Large intestine (tissue), 3 donors: ENCODE measurements around the gene POU6F2. TPM values are rescaled to one million over a fixed set of nuclear protein-coding genes. Genes with fewer than 3 reads are reported as not detected.

ENCODE experiments used
- DNase-seq, 2 donors: peaks; one replicate each; pipeline versions ENCODE4 v3.0.0 to v3.0.0-alpha.2; 2013
- H3K27ac ChIP-seq: one replicate; pipeline ENCODE4 v1.5.1; 2013; ENCODE audit warnings: low read length
- H3K27me3 ChIP-seq: 2 replicates; pipeline ENCODE4 v1.6.1; 2013; ENCODE audit warnings: low read length; ENCODE audit not compliant: control insufficient read depth, insufficient read depth
- H3K36me3 ChIP-seq: 2 replicates; pipeline ENCODE4 v1.6.1; 2013; ENCODE audit warnings: low read length; ENCODE audit not compliant: control insufficient read depth, insufficient read depth
- H3K4me1 ChIP-seq: one replicate; pipeline ENCODE4 v1.6.1; 2013; ENCODE audit warnings: low read length; ENCODE audit not compliant: control insufficient read depth, insufficient read depth
- H3K4me3 ChIP-seq: one replicate; pipeline ENCODE4 v1.5.1; 2013; ENCODE audit warnings: low read length
- H3K9me3 ChIP-seq: one replicate; pipeline ENCODE4 v1.6.1; 2013; ENCODE audit warnings: mild to moderate bottlenecking, low read depth, low read length, moderate library complexity; ENCODE audit not compliant: control insufficient read depth
- WGBS: methylation state at CpG from one replicate; pipeline ENCODE4 v1.1.5; 2013; ENCODE audit warnings: low lambda C conversion rate; ENCODE audit not compliant: insufficient coverage; 5-methylcytosine and 5-hydroxymethylcytosine counted together
- polyA plus RNA-seq: library from polyadenylated mRNA; unstranded; fragments of 120-200 nt; gene quantifications from one replicate; pipeline ENCODE4 v1.2.1, GENCODE V29; 2013

POU6F2 gene
- polyA plus RNA-seq, 1 donor = 0.19 TPM

DNA sequence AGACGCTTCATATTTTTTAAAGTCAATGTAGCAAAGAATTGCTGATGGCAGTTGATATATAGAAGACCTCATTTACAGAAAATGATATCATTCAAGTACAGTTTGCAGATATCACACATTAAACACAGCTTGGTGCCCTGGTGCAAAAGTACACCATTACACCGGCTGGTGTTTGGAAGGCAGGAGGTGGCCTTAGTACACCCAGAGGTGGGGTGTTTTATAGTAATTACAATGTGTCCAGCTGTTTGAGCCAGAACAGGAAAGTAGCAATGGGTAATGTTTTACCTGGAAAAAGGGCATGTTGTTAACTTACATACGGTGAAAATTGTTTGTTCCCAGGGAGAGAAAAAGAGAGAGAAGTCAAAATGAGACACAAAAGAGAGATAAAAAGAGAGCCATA is 485.5 kb downstream of the POU6F2 start:
- no peak for DNase-seq
- H3K9me3 ChIP-seq = no peaks in the 10 kb centered on the region
- WGBS = 70% methylated on average over 2 of the region's 3 CpGs

DNA sequence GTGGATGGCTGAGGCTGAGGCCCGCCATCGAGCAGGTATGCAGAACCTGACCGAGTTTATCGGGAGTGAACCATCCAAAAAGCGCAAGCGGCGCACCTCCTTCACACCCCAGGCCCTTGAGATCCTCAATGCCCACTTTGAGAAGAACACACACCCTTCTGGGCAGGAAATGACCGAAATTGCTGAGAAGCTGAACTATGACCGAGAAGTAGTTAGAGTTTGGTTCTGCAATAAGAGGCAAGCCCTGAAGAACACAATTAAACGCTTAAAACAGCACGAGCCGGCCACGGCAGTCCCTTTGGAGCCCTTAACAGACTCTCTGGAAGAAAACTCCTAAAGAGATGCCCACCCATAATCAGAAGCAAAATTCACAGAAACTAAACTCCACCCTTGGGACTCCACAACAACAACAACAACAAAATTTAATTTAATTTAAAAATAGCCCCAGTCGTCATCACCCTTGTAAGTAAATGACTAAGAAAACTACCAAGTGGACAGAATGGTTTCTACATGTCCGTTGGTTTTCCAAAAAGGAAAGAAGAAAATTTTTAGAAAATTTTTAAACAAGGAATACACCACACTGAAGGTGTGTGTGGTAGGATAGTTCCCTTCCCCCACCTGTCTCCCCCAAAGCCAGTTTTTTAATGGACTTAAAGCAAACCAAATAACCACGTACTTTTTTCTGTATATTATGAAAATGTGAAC is 486.8 kb downstream of the POU6F2 start:
- Histone ChIP-seq H3K36me3 (no peaks in the 10 kb centered on the region), H3K27ac (no peak overlapping the region), H3K9me3 (no peaks in the 10 kb centered on the region), H3K27me3 (peaks cover 12% of the 10 kb centered on the region), H3K4me1 (no peaks in the 10 kb centered on the region), H3K4me3 (no peak overlapping the region)
- DNase-seq = no peak
- 41% methylated on average over 3 of the region's 16 CpGs for WGBS

More for the DNA sequence above, 485.5 kb downstream of the POU6F2 start:
- Histone ChIP-seq H3K4me3 (no peak overlapping the region), H3K27me3 (peaks cover 9% of the 10 kb centered on the region), H3K4me1 (no peaks in the 10 kb centered on the region), H3K36me3 (no peaks in the 10 kb centered on the region), H3K27ac (no peak overlapping the region)

DNA sequence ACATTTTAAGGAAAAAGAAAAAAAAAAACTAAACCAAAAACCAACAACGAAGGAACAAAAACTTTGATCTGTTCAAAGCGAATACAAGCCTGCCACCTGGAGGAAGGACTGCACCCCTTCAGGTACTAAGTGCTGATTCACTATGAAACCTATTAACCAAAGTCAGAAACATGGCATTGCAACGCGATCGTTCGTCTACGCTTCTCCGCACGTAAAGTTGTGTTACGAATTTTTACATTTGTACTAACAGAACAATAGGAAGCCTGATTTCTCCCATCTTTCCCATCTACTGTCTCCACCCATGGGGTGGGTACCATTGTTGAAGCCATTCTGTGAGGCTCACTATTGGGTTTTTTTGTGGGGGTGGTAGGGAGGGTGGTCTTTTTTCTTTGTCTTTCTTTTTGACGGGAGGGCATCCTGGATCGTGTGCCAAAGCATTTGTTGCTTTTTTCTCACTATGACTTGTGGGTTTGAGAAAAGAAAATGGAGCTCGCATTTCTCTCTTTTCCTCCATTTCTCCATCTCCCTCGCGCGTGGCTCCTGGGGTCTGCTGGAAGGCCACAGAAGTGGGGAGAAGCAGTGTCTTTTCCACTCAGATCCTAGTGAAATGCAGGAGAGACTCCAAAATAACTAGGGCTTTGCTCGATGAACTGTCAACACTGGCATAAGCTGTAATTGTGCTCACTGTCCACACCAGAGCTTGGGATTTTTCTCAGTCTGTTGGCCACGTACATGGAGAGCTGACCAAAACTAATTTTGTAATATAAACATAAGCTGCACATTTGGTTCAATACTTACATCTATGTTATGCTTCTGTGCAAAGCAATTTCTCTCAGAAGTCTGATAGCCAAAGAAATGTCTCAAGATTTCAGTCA is 487.6 kb downstream of the POU6F2 start:
- H3K9me3 ChIP-seq = no peaks in the 10 kb centered on the region
- no peaks in the 10 kb centered on the region for H3K36me3 ChIP-seq
- no peaks in the 10 kb centered on the region for H3K4me1 ChIP-seq
- peaks cover 9% of the 10 kb centered on the region for H3K27me3 ChIP-seq
- 0% methylated on average over 2 of the region's 18 CpGs for WGBS
- no peak overlapping the region for H3K4me3 ChIP-seq
- H3K27ac ChIP-seq = no peak overlapping the region
- peak; percentile 50 to 55 for DNase-seq

DNA sequence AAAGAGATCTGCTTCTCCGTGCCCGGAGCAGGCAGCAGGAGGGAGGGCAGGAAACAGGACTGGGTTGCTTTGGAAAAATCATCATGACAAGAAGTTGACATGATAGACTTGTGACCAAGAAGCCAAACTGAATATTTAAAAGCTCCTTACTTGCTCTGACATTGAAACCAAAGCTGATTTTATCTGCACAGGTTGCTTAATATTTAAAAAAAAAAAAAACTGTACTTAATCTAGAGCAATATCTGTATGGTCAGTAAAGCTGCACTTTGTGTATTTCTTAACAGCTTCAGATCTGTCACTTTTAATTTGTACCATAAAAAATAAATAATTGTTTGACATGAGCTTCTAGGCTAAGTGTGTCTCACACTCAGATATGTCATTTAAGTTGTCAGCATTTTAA is 490.6 kb downstream of the POU6F2 start:
- Histone ChIP-seq H3K9me3 (no peaks in the 10 kb centered on the region), H3K27me3 (peaks cover 9% of the 10 kb centered on the region), H3K27ac (no peak overlapping the region), H3K4me1 (no peaks in the 10 kb centered on the region), H3K4me3 (no peak overlapping the region), H3K36me3 (no peaks in the 10 kb centered on the region)
- DNase-seq = no peak
- WGBS = no CpG with 5 or more reads among the region's 2 CpGs

DNA sequence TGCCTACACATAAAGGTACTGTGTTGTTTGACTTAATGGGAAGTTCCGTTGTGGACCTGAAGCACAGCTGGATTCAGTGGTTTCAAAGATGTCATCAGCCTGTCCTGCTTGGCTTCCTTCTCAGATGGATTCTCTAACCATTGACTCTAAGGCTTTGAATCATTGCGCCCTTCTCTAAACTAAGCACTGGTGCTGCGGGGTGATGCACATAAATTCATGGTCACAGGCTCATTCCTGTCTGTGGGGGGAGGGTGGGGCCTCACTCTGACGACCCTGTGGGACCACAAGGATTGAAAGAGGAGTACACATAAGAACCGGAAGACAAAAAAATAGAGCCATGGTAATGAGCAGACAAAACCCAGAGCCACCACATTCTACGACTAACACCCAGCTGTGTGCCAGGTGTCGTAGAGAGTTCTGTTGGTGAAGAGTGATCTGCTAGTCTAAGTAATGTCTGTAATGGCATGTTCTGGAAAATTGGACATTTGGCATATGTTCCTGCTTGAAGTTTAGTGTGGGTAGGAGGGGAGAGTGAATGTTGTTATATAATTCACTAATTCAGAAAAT is 491.2 kb downstream of the POU6F2 start:
- no CpG with 5 or more reads among the region's 7 CpGs for WGBS

DNA sequence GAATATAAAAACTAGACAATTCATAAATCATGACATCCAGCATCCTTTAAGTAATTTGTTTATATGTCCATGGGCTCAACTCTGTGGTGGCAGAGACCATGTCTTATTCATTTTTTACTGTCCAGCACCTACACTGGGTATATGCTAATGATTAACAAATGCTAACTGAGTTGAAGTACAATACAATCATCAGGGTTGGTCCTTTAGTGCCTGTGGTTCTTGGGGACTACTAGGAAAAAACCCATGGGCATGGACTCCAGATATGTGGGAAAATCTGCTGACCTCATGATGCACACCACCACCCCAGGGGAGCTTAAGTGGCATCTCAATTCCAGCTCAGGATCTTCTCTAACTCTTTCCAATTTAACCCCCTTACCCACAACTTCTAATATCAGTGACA is 503.2 kb downstream of the POU6F2 start:
- Histone ChIP-seq H3K27ac (no peak overlapping the region), H3K27me3 (peaks cover 4% of the 10 kb centered on the region)
- no peak for DNase-seq

More for the DNA sequence above, 491.2 kb downstream of the POU6F2 start:
- Histone ChIP-seq H3K36me3 (no peaks in the 10 kb centered on the region), H3K4me1 (no peaks in the 10 kb centered on the region), H3K9me3 (no peaks in the 10 kb centered on the region), H3K27me3 (peaks cover 9% of the 10 kb centered on the region), H3K4me3 (no peak overlapping the region), H3K27ac (no peak overlapping the region)
- no peak for DNase-seq

DNA sequence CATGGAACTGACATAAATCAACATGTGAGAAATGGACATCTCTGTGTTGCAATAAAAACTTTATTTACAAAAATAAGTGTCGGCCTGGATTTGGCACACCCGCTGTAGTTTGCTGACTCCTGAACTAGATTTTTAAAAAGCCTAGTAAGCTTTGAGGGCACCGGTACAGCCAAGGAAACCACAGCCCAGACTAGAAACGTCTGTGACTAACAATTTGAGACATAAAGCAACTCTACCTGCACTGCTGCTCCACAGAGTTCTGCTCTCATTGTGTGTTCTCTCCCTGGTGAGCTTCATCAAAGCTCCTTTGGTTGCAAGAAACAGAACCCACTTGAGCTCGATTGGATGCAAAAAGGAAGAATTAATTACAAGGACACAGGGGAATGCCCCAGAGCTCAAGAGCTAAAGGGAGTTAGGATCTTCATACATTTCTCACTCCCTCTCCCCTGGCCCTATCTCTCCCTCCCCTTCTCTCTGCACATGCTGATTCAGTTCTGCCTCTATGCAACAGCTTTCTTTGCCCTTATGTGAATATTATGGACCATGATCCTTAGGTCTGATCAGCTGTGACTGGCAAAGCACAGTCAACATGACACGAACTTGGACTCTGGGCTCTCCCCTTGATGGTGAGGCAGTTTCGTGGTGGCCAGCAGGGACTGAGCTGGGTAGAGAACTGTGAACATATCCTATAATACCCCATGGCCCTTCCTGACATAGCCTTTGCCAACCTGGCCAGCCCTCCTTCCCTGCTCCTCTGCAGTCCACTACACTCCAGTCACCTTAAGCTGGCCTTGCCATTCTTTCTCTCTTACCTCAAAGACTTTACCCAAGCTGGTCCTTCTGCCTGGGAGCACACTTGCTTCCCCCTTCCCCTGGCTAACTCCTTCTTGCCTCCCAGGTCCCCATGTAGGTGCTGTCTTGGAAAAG is 511.0 kb downstream of the POU6F2 start:
- Histone ChIP-seq H3K27ac (no peak overlapping the region), H3K4me1 (no peaks in the 10 kb centered on the region), H3K9me3 (no peaks in the 10 kb centered on the region), H3K36me3 (no peaks in the 10 kb centered on the region), H3K27me3 (peaks cover 2% of the 10 kb centered on the region), H3K4me3 (no peak overlapping the region)
- no peak for DNase-seq
- WGBS = 100% methylated on average over 2 of the region's 7 CpGs

More for the DNA sequence above, 503.2 kb downstream of the POU6F2 start:
- no peaks in the 10 kb centered on the region for H3K36me3 ChIP-seq
- no peaks in the 10 kb centered on the region for H3K9me3 ChIP-seq
- H3K4me3 ChIP-seq = no peak overlapping the region
- no peaks in the 10 kb centered on the region for H3K4me1 ChIP-seq

DNA sequence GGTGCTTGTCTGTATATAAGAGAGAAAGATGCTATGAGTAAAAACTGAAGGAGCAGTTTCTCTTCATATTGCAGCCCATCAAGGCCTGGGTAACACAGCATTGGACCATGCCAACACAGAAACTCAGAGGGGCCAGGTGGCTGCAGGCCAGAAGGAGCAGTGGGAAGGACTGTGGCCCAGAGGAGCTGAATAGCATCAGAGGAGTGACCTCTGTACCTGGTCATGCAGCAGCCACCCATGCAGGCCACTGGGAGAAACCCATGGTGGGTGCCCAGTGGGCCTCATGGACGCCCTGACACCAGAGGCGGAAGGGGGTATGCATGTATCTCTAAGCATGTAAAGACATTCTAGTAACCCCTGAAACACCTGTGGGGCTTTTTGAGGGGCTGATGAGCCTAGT is 512.6 kb downstream of the POU6F2 start:
- H3K36me3 ChIP-seq = no peaks in the 10 kb centered on the region
- no peak overlapping the region for H3K27ac ChIP-seq
- no peaks in the 10 kb centered on the region for H3K9me3 ChIP-seq
- no peak overlapping the region for H3K4me3 ChIP-seq
- H3K27me3 ChIP-seq = peaks cover 2% of the 10 kb centered on the region
- no peak for DNase-seq
- H3K4me1 ChIP-seq = no peaks in the 10 kb centered on the region
- WGBS = no CpG with 5 or more reads among the region's 2 CpGs

DNA sequence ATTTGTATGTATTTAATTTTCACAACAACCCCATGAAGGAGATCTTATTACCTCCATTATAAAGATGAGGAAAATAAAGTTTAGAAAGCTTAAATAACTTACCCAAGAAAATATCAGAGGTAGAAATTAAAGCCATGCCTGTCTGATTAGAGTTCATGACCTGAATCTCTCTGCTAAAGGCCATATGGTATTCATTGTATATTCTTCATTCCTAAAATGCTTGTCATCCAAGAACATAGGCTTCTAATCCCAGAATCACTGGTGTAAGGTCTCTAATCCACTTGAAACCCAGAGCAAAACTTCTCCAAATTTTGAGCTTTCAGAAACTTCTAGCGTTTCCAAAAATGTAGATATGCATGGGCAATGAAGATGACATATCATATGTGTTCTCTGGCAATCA is 516.2 kb downstream of the POU6F2 start:
- no peaks in the 10 kb centered on the region for H3K27me3 ChIP-seq
- DNase-seq = no peak
- H3K36me3 ChIP-seq = no peaks in the 10 kb centered on the region
- no peaks in the 10 kb centered on the region for H3K4me1 ChIP-seq
- no peaks in the 10 kb centered on the region for H3K9me3 ChIP-seq
- WGBS = no CpG with 5 or more reads among the region's 1 CpG
- H3K4me3 ChIP-seq = no peak overlapping the region
- H3K27ac ChIP-seq = no peak overlapping the region

DNA sequence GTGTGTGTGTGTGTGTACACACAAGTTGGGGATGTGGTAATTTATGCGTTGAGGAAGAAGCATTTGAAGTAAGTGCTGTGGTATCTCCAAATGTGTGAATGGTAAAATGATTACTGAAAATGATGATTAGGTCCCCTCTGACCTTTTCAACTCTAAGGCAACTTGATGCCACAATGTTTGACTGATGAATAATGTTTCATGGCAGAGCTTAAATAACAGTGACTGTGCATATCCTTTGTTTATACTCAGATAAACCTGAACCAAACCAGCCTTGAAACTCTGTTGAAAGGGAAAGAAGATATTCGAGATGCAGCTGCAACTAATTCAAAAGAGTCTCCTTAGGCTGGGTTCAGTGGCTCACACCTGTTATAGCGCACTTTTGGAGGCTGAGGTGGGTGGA is 523.6 kb downstream of the POU6F2 start:
- no peak for DNase-seq
- no peaks in the 10 kb centered on the region for H3K27me3 ChIP-seq
- no peaks in the 10 kb centered on the region for H3K36me3 ChIP-seq
- H3K4me1 ChIP-seq = no peaks in the 10 kb centered on the region
- no peak overlapping the region for H3K4me3 ChIP-seq
- no peaks in the 10 kb centered on the region for H3K9me3 ChIP-seq
- WGBS = 72% methylated on average over 2 of the region's 3 CpGs
- H3K27ac ChIP-seq = no peak overlapping the region
